H9 (cell line): ENCODE data around the gene ASAP3. TPM values are rescaled to one million over a fixed set of nuclear protein-coding genes. Genes with fewer than 3 reads are reported as not detected.

Experiments used
- DNase-seq: peaks from one replicate; pipeline ENCODE4 v3.0.0-alpha.2; 2017
- H2AFZ ChIP-seq: one replicate; pipeline ENCODE4 v1.6.1; 2013; ENCODE audit warnings: mild to moderate bottlenecking, low read length, control low read depth, moderate library complexity
- H2AK5ac ChIP-seq: 2 replicates; pipeline ENCODE4 v1.6.1; 2013; ENCODE audit warnings: low read length, control low read depth, mixed read lengths; ENCODE audit not compliant: insufficient read length
- H2BK120ac ChIP-seq: one replicate; pipeline ENCODE4 v1.6.1; 2013; ENCODE audit warnings: low read depth, mild to moderate bottlenecking, low read length, control low read depth, inconsistent platforms; ENCODE audit not compliant: poor library complexity, severe bottlenecking
- H2BK12ac ChIP-seq: 2 replicates; pipeline ENCODE4 v1.6.1; 2013; ENCODE audit warnings: low read length, control low read depth, mixed read lengths, low read depth; ENCODE audit not compliant: insufficient read length
- H2BK15ac ChIP-seq: 2 replicates; pipeline ENCODE4 v1.6.1; 2013; ENCODE audit warnings: low read depth, low read length, control low read depth
- H2BK20ac ChIP-seq: one replicate; pipeline ENCODE4 v1.6.1; 2013; ENCODE audit warnings: low read depth, mild to moderate bottlenecking, low read length, control low read depth, inconsistent platforms; ENCODE audit not compliant: poor library complexity, severe bottlenecking
- H2BK5ac ChIP-seq: 2 replicates; pipeline ENCODE4 v1.6.1; 2013; ENCODE audit warnings: low read length, control low read depth, mixed read lengths; ENCODE audit not compliant: insufficient read length
- H3K14ac ChIP-seq: 2 replicates; pipeline ENCODE4 v1.6.1; 2013; ENCODE audit warnings: low read length, control low read depth; ENCODE audit not compliant: insufficient read depth
- H3K18ac ChIP-seq: 2 replicates; pipeline ENCODE4 v1.6.1; 2013; ENCODE audit warnings: low read depth, mild to moderate bottlenecking, mixed read lengths, low read length, control low read depth; ENCODE audit not compliant: insufficient read length
- H3K23ac ChIP-seq: 2 replicates; pipeline ENCODE4 v1.6.1; 2013; ENCODE audit warnings: low read length, control low read depth, mixed read lengths, low read depth; ENCODE audit not compliant: insufficient read length
- H3K23me2 ChIP-seq: 2 replicates; pipeline ENCODE4 v1.6.1; 2013; ENCODE audit warnings: low read depth, mild to moderate bottlenecking, mixed read lengths, low read length, control low read depth; ENCODE audit not compliant: insufficient read length, poor library complexity, severe bottlenecking
- H3K27ac ChIP-seq: 2 replicates; pipeline ENCODE4 v1.5.1; 2013; ENCODE audit warnings: low read length, control low read depth, mixed read lengths, low read depth; ENCODE audit not compliant: insufficient read length
- H3K27me3 ChIP-seq: 2 replicates; pipeline ENCODE4 v1.6.1; 2013; ENCODE audit warnings: low read length, control low read depth, inconsistent platforms; ENCODE audit not compliant: insufficient read depth
- H3K4ac ChIP-seq: 2 replicates; pipeline ENCODE4 v1.6.1; 2013; ENCODE audit warnings: low read depth, mild to moderate bottlenecking, control low read depth, inconsistent platforms, low read length, moderate library complexity
- H3K4me1 ChIP-seq: 2 replicates; pipeline ENCODE4 v1.6.1; 2013; ENCODE audit warnings: low read length, control low read depth, inconsistent platforms; ENCODE audit not compliant: insufficient read depth
- H3K4me2 ChIP-seq: 2 replicates; pipeline ENCODE4 v1.6.1; 2013; ENCODE audit warnings: low read length, control low read depth, mixed read lengths; ENCODE audit not compliant: insufficient read length, insufficient read depth
- H3K56ac ChIP-seq: 2 replicates; pipeline ENCODE4 v1.6.1; 2013; ENCODE audit warnings: low read depth, mild to moderate bottlenecking, mixed read lengths, low read length, control low read depth; ENCODE audit not compliant: insufficient read length
- H3K79me1 ChIP-seq: 2 replicates; pipeline ENCODE4 v1.6.1; 2013; ENCODE audit warnings: low read depth, mild to moderate bottlenecking, moderate library complexity, low read length, control low read depth, inconsistent platforms; ENCODE audit not compliant: insufficient read depth, poor library complexity, severe bottlenecking
- H3K79me2 ChIP-seq: 2 replicates; pipeline ENCODE4 v1.6.1; 2013; ENCODE audit warnings: low read length, control low read depth, inconsistent platforms; ENCODE audit not compliant: insufficient read depth
- H3K9ac ChIP-seq: 2 replicates; pipeline ENCODE4 v1.6.1; 2013; ENCODE audit warnings: low read length, control low read depth, mixed read lengths; ENCODE audit not compliant: insufficient read length; ENCODE audit errors: extremely low read depth
- H3K9me3 ChIP-seq: one replicate; pipeline ENCODE4 v1.6.1; 2013; ENCODE audit warnings: low read depth, low read length, inconsistent platforms; ENCODE audit not compliant: control insufficient read depth
- H3T11ph ChIP-seq: one replicate; pipeline ENCODE4 v1.6.1; 2013; ENCODE audit warnings: mild to moderate bottlenecking, low read length, control low read depth, inconsistent platforms
- H4K20me1 ChIP-seq: one replicate; pipeline ENCODE4 v1.6.1; 2013; ENCODE audit not compliant: control insufficient read depth, insufficient read length, insufficient read depth
- H4K5ac ChIP-seq: 2 replicates; pipeline ENCODE4 v1.6.1; 2013; ENCODE audit warnings: low read depth, mild to moderate bottlenecking, mixed read lengths, low read length, control low read depth; ENCODE audit not compliant: insufficient read length
- H4K8ac ChIP-seq: replicated peaks from 2 replicates; pipeline ENCODE4 v1.6.1; 2013; ENCODE audit warnings: low read length, control low read depth, mixed read lengths, low read depth; ENCODE audit not compliant: insufficient read length
- H4K91ac ChIP-seq: 2 replicates; pipeline ENCODE4 v1.6.1; 2013; ENCODE audit warnings: low read depth, mild to moderate bottlenecking, moderate library complexity, mixed read lengths, low read length, control low read depth; ENCODE audit not compliant: insufficient read length
- H3K27ac Mint-ChIP-seq, 3 experiments: 2 replicates in 2 of 3; 3 replicates in 1 of 3; pipeline ENCODE4 v1.8.0; 2020 to 2021; ENCODE audit warnings: mixed read lengths in 3 of 3, mild to moderate bottlenecking in 1 of 3, moderate library complexity in 1 of 3
- H3K27me3 Mint-ChIP-seq: 2 replicates; pipeline ENCODE4 v1.8.0; 2021; ENCODE audit warnings: low read depth, mild to moderate bottlenecking, moderate library complexity, mixed read lengths
- H3K36me3 Mint-ChIP-seq, 3 experiments: 2 replicates in 2 of 3; 3 replicates in 1 of 3; pipeline ENCODE4 v1.8.0; 2020 to 2021; ENCODE audit warnings: low read depth in 3 of 3, mixed read lengths in 3 of 3; ENCODE audit not compliant: insufficient read depth in 1 of 3
- H3K4me1 Mint-ChIP-seq, 2 experiments: 2 replicates each; pipeline ENCODE4 v1.8.0; 2020; ENCODE audit warnings: mixed read lengths in 2 of 2
- H3K4me3 Mint-ChIP-seq, 2 experiments: 2 replicates in 1 of 2; 3 replicates in 1 of 2; pipeline ENCODE4 v1.8.0; 2020 to 2021; ENCODE audit warnings: mild to moderate bottlenecking in 2 of 2, mixed read lengths in 2 of 2, moderate library complexity in 1 of 2
- H3K9me3 Mint-ChIP-seq, 2 experiments: 2 replicates in 1 of 2; 3 replicates in 1 of 2; pipeline ENCODE4 v1.8.0; 2020; ENCODE audit warnings: mild to moderate bottlenecking in 2 of 2, mixed read lengths in 2 of 2, moderate library complexity in 1 of 2
- CTCF ChIP-seq: fragments of 200-600 bp; sonication (generic); conservative IDR thresholded peaks from 3 replicates; pipeline ENCODE4 v1.8.0; 2021; ENCODE audit warnings: antibody characterized with exemption, mild to moderate bottlenecking
- WGBS: extraction: QIAGEN DNeasy Blood & Tissue Kit; methylation state at CpG from one replicate; pipeline ENCODE4 v1.1.7; 2013; ENCODE audit warnings: missing lambda C conversion rate, low lambda C conversion rate, mixed read lengths; ENCODE audit not compliant: insufficient read length; ENCODE audit errors: extremely low coverage; 5-methylcytosine and 5-hydroxymethylcytosine counted together
- total RNA-seq: library from RNA; stranded (reverse); gene quantifications from 2 replicates; pipeline ENCODE4 v1.2.1, GENCODE V29; 2021

Gene ASAP3
- total RNA-seq, 1 experiment from 2014 or later: 26.7 TPM

- Histone ChIP-seq H3K23ac (no peak overlapping the region), H3K14ac (no peak overlapping the region), H3K9me3 (no peaks in the 10 kb centered on the region), H4K91ac (no peak overlapping the region), H3T11ph (no peak overlapping the region), H2AFZ (no peak overlapping the region), H3K79me1 (no peaks in the 10 kb centered on the region), H4K20me1 (no peaks in the 10 kb centered on the region), H2BK20ac (no peak overlapping the region), H3K4me2 (no peak overlapping the region), H3K9ac (no peak overlapping the region), H2BK5ac (no peak overlapping the region), H3K4ac (no peak overlapping the region), H4K5ac (no peak overlapping the region), H3K27me3 (no peaks in the 10 kb centered on the region), H3K23me2 (no peaks in the 10 kb centered on the region), H2AK5ac (no peak overlapping the region), H3K18ac (no peak overlapping the region), H3K56ac (no peak overlapping the region), H2BK120ac (no peak overlapping the region), H4K8ac (no peak overlapping the region), H3K79me2 (no peaks in the 10 kb centered on the region; the same call in 1 of the 2 replicates), H2BK15ac (no peak overlapping the region), H2BK12ac (no peak overlapping the region), H3K4me1 (no peaks in the 10 kb centered on the region; the same call in 1 of the 2 replicates), H3K27ac (no peak overlapping the region)
- no peaks in the 10 kb centered on the region for H3K9me3 Mint-ChIP-seq
- peaks cover 6% of the 10 kb centered on the region in 2 experiments; a peak in 3 of 4 replicates for H3K4me1 Mint-ChIP-seq
- no peak for TF ChIP-seq CTCF
- no CpG with 5 or more reads among the region's 3 CpGs for whole genome bisulfite sequencing
- H3K36me3 Mint-ChIP-seq: no peaks in the 10 kb centered on the region
- no peak for DNase-seq
- no peak overlapping the region for H3K27ac Mint-ChIP-seq
- H3K27me3 Mint-ChIP-seq: no peaks in the 10 kb centered on the region
- H3K4me3 Mint-ChIP-seq: no peak overlapping the region
Observed at GRCh38 chr1:23463286-23463685, 20.7 kb downstream of the ASAP3 start.
